Nephron (organoid): ENCODE results near the gene PPP1R13L.

ENCODE experiments used
- H3K27ac Mint-ChIP-seq, 3 experiments: 2 replicates each; pipeline ENCODE4 v1.8.0; 2020; ENCODE audit warnings: mixed read lengths in 3 of 3, mild to moderate bottlenecking in 2 of 3, moderate library complexity in 1 of 3
- H3K27me3 Mint-ChIP-seq: 2 replicates; pipeline ENCODE4 v1.8.0; 2021; ENCODE audit warnings: low read depth, mild to moderate bottlenecking, moderate library complexity, mixed read lengths
- H3K36me3 Mint-ChIP-seq: 2 replicates; pipeline ENCODE4 v1.8.0; 2020; ENCODE audit warnings: low read depth, mixed read lengths
- H3K4me1 Mint-ChIP-seq: 2 replicates; pipeline ENCODE4 v1.8.0; 2020; ENCODE audit warnings: mixed read lengths
- H3K4me3 Mint-ChIP-seq, 3 experiments: 2 replicates each; pipeline ENCODE4 v1.8.0; 2020; ENCODE audit warnings: mild to moderate bottlenecking in 3 of 3, mixed read lengths in 3 of 3, moderate library complexity in 2 of 3
- H3K9me3 Mint-ChIP-seq: 2 replicates; pipeline ENCODE4 v1.8.0; 2020; ENCODE audit warnings: mixed read lengths
- CTCF ChIP-seq, 3 experiments: fragments of 200-600 bp; sonication (generic); IDR thresholded peaks; one replicate each; pipeline ENCODE4 v1.5.0; 2021; ENCODE audit warnings: antibody characterized with exemption in 3 of 3; ENCODE audit not compliant: unreplicated experiment in 3 of 3

PPP1R13L gene

GRCh38 chr19:45424191-45425058 is 19.6 kb upstream of the PPP1R13L start:
- Mint-ChIP-seq H3K4me3 (peak overlapping the region; percentile 91 to 95 (median 94)), H3K9me3 (no peaks in the 10 kb centered on the region), H3K4me1 (peaks cover 34% of the 10 kb centered on the region), H3K27ac (peak overlapping the region; percentile 83 to 92 (median 86)), H3K36me3 (peaks cover 9% of the 10 kb centered on the region), H3K27me3 (no peaks in the 10 kb centered on the region)
- no peak for TF ChIP-seq CTCF (IDR thresholded peaks at IDR 0.05; ENCODE audit: unreplicated experiment in 3 of 3)

- Mint-ChIP-seq H3K27ac (peak within 1 kb of the TSS; percentile 83 to 92 (median 86)), H3K4me1 (peaks cover 37% of the 10 kb centered on the region), H3K27me3 (no peaks in the 10 kb centered on the region), H3K36me3 (peaks cover 12% of the 10 kb centered on the region), H3K9me3 (no peaks in the 10 kb centered on the region), H3K4me3 (peak within 1 kb of the TSS; percentile 91 to 95 (median 94))
- TF ChIP-seq CTCF (IDR thresholded peaks at IDR 0.05; ENCODE audit: unreplicated experiment in 3 of 3), result no peak
Measured at GRCh38 chr19:45423589-45424190, 18.8 kb upstream of the PPP1R13L start, which contains the start of gene ERCC1. Gene ERCC1 (minus strand): TSS chr19:45423917. CDS start chr19:45423374, 543 bp downstream.

- no peaks in the 10 kb centered on the region for H3K9me3 Mint-ChIP-seq
- peaks cover 17% of the 10 kb centered on the region for H3K36me3 Mint-ChIP-seq
- peak overlapping the region; percentile 91 to 95 (median 94) for H3K4me3 Mint-ChIP-seq
- H3K4me1 Mint-ChIP-seq, result peaks cover 41% of the 10 kb centered on the region
- TF ChIP-seq CTCF (IDR thresholded peaks at IDR 0.05; ENCODE audit: unreplicated experiment in 3 of 3), result no peak
- no peaks in the 10 kb centered on the region for H3K27me3 Mint-ChIP-seq
- H3K27ac Mint-ChIP-seq, result peak overlapping the region; percentile 83 to 92 (median 86)
Measured at GRCh38 chr19:45423033-45423588, 18.2 kb upstream of the PPP1R13L start.

DNA sequence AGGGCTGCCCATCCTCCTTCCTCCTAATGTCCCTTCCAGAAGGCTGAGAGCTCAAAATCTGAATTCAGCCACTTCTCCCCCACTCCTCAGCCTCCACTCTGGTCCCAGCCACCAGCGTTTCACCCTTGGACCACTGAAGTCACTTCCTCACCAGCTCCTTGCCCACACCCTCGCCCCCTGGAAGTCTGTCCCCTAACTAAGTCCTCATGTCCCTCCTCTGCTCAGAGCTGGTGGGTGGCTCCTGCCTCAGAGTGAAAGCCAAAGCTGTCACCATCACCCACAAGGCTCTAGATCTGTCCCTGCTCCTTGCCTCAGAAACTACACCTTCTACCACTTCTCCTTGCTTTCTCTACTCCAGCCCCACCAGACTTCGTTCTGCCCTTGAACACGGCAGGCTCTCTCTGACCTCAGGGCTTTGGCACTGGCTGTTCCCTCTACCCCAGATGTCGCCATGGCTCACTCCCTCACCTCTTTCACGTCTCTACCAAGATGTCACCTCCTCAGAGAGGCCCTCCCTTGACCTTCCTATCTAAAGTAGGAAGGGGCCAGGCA is 17.2 kb upstream of the PPP1R13L start:
- Mint-ChIP-seq H3K36me3 (peaks cover 26% of the 10 kb centered on the region), H3K27ac (peak overlapping the region in 1 of 3 experiments; percentile 22), H3K4me3 (peak overlapping the region; percentile 46 to 59 (median 57)), H3K4me1 (peaks cover 41% of the 10 kb centered on the region), H3K27me3 (no peaks in the 10 kb centered on the region), H3K9me3 (no peaks in the 10 kb centered on the region)
- TF ChIP-seq CTCF (IDR thresholded peaks at IDR 0.05; ENCODE audit: unreplicated experiment in 3 of 3), result no peak

- H3K4me3 Mint-ChIP-seq, result peak overlapping the region; percentile 29 to 53 (median 47)
- no peaks in the 10 kb centered on the region for H3K9me3 Mint-ChIP-seq
- peaks cover 41% of the 10 kb centered on the region for H3K4me1 Mint-ChIP-seq
- H3K27ac Mint-ChIP-seq, result no peak overlapping the region
- no peak for TF ChIP-seq CTCF (IDR thresholded peaks at IDR 0.05; ENCODE audit: unreplicated experiment in 3 of 3)
- no peaks in the 10 kb centered on the region for H3K27me3 Mint-ChIP-seq
- H3K36me3 Mint-ChIP-seq, result peaks cover 30% of the 10 kb centered on the region
Measured at GRCh38 chr19:45420871-45421270, 16.0 kb upstream of the PPP1R13L start.
